ENCODE measurements around the gene CMYA5.

CMYA5 gene

GRCh38 chr5:79685627-79686026 is 4.0 kb upstream of the CMYA5 start:
- H3K27me3 ChIP-seq (ENCODE audit: low read depth, low read length), result no peaks in the 10 kb centered on the region
- peaks cover 21 to 35% of the 10 kb centered on the region in 2 donors for H3K36me3 ChIP-seq (ENCODE audit: control insufficient read depth in 1 of 2, insufficient read depth in 2 of 2, low read length in 2 of 2)
- H3K4me1 ChIP-seq (ENCODE audit: control insufficient read depth in 1 of 2, insufficient read depth in 2 of 2, low read length in 2 of 2), result no peaks in the 10 kb centered on the region
- H3K27ac ChIP-seq (ENCODE audit: low read length), result no peak overlapping the region
- no peak overlapping the region for H3K4me3 ChIP-seq (ENCODE audit: low read depth in 1 of 2, low read length in 2 of 2)
- no peaks in the 10 kb centered on the region for H3K9me3 ChIP-seq (ENCODE audit: control insufficient read depth in 1 of 2, low read length in 2 of 2)

- H3K4me1 ChIP-seq (ENCODE audit: control insufficient read depth in 1 of 2, insufficient read depth in 2 of 2, low read length in 2 of 2), result no peaks in the 10 kb centered on the region
- H3K36me3 ChIP-seq (ENCODE audit: control insufficient read depth in 1 of 2, insufficient read depth in 2 of 2, low read length in 2 of 2), result peaks cover 17 to 27% of the 10 kb centered on the region in 2 donors
These were observed 2.8 kb upstream of the CMYA5 start for GRCh38 chr5:79686799-79687198.

GRCh38 chr5:79687889-79688288 is 1.7 kb upstream of the CMYA5 start:
- no peak overlapping the region for H3K4me3 ChIP-seq (ENCODE audit: low read depth in 1 of 2, low read length in 2 of 2)
- no peaks in the 10 kb centered on the region for H3K27me3 ChIP-seq (ENCODE audit: low read depth, low read length)
- H3K36me3 ChIP-seq (ENCODE audit: control insufficient read depth in 1 of 2, insufficient read depth in 2 of 2, low read length in 2 of 2), result peaks cover 8 to 16% of the 10 kb centered on the region in 2 donors
- no peaks in the 10 kb centered on the region for H3K4me1 ChIP-seq (ENCODE audit: control insufficient read depth in 1 of 2, insufficient read depth in 2 of 2, low read length in 2 of 2)
- no peak overlapping the region for H3K27ac ChIP-seq (ENCODE audit: low read length)
- H3K9me3 ChIP-seq (ENCODE audit: control insufficient read depth in 1 of 2, low read length in 2 of 2), result no peaks in the 10 kb centered on the region

More at GRCh38 chr5:79686799-79687198, 2.8 kb upstream of the CMYA5 start:
- Histone ChIP-seq H3K4me3 (ENCODE audit: low read depth in 1 of 2, low read length in 2 of 2) (no peak overlapping the region), H3K27me3 (ENCODE audit: low read depth, low read length) (no peaks in the 10 kb centered on the region), H3K9me3 (ENCODE audit: control insufficient read depth in 1 of 2, low read length in 2 of 2) (no peaks in the 10 kb centered on the region), H3K27ac (ENCODE audit: low read length) (no peak overlapping the region)

- no peaks in the 10 kb centered on the region for H3K27me3 ChIP-seq (ENCODE audit: low read depth, low read length)
- H3K27ac ChIP-seq (ENCODE audit: low read length), result no peak overlapping the region
- H3K36me3 ChIP-seq (ENCODE audit: control insufficient read depth in 1 of 2, insufficient read depth in 2 of 2, low read length in 2 of 2), result no peaks in the 10 kb centered on the region
- no peaks in the 10 kb centered on the region for H3K9me3 ChIP-seq (ENCODE audit: control insufficient read depth in 1 of 2, low read length in 2 of 2)
- H3K4me1 ChIP-seq (ENCODE audit: control insufficient read depth in 1 of 2, insufficient read depth in 2 of 2, low read length in 2 of 2), result peaks cover 0 to 4% of the 10 kb centered on the region in 2 donors
- H3K4me3 ChIP-seq (ENCODE audit: low read depth in 1 of 2, low read length in 2 of 2), result peak overlapping the region; percentile 56 to 74
These were observed 1.4 kb downstream of the CMYA5 start for GRCh38 chr5:79691007-79691406.

GRCh38 chr5:79692596-79692995 is 3.0 kb downstream of the CMYA5 start:
- H3K4me3 ChIP-seq (ENCODE audit: low read depth in 1 of 2, low read length in 2 of 2), result no peak overlapping the region
- peaks cover 0 to 4% of the 10 kb centered on the region in 2 donors for H3K4me1 ChIP-seq (ENCODE audit: control insufficient read depth in 1 of 2, insufficient read depth in 2 of 2, low read length in 2 of 2)
- no peaks in the 10 kb centered on the region for H3K27me3 ChIP-seq (ENCODE audit: low read depth, low read length)
- no peaks in the 10 kb centered on the region for H3K36me3 ChIP-seq (ENCODE audit: control insufficient read depth in 1 of 2, insufficient read depth in 2 of 2, low read length in 2 of 2)
- no peak overlapping the region for H3K27ac ChIP-seq (ENCODE audit: low read length)
- no peaks in the 10 kb centered on the region for H3K9me3 ChIP-seq (ENCODE audit: control insufficient read depth in 1 of 2, low read length in 2 of 2)

- Histone ChIP-seq H3K9me3 (ENCODE audit: control insufficient read depth in 1 of 2, low read length in 2 of 2) (no peaks in the 10 kb centered on the region), H3K27me3 (ENCODE audit: low read depth, low read length) (no peaks in the 10 kb centered on the region), H3K27ac (ENCODE audit: low read length) (no peak overlapping the region), H3K4me1 (ENCODE audit: control insufficient read depth in 1 of 2, insufficient read depth in 2 of 2, low read length in 2 of 2) (peaks cover 0 to 4% of the 10 kb centered on the region in 2 donors), H3K36me3 (ENCODE audit: control insufficient read depth in 1 of 2, insufficient read depth in 2 of 2, low read length in 2 of 2) (no peaks in the 10 kb centered on the region), H3K4me3 (ENCODE audit: low read depth in 1 of 2, low read length in 2 of 2) (no peak overlapping the region)
These were observed 4.5 kb downstream of the CMYA5 start for GRCh38 chr5:79694183-79694582.

GRCh38 chr5:79694652-79695051 is 5.0 kb downstream of the CMYA5 start:
- no peaks in the 10 kb centered on the region for H3K27me3 ChIP-seq (ENCODE audit: low read depth, low read length)
- no peaks in the 10 kb centered on the region for H3K9me3 ChIP-seq (ENCODE audit: control insufficient read depth in 1 of 2, low read length in 2 of 2)
- peaks cover 0 to 4% of the 10 kb centered on the region in 2 donors for H3K4me1 ChIP-seq (ENCODE audit: control insufficient read depth in 1 of 2, insufficient read depth in 2 of 2, low read length in 2 of 2)
- no peak overlapping the region for H3K27ac ChIP-seq (ENCODE audit: low read length)
- no peak overlapping the region for H3K4me3 ChIP-seq (ENCODE audit: low read depth in 1 of 2, low read length in 2 of 2)
- H3K36me3 ChIP-seq (ENCODE audit: control insufficient read depth in 1 of 2, insufficient read depth in 2 of 2, low read length in 2 of 2), result no peaks in the 10 kb centered on the region

GRCh38 chr5:79695526-79695925 is 5.9 kb downstream of the CMYA5 start:
- no peak overlapping the region for H3K4me3 ChIP-seq (ENCODE audit: low read depth in 1 of 2, low read length in 2 of 2)
- H3K27ac ChIP-seq (ENCODE audit: low read length), result no peak overlapping the region
- H3K36me3 ChIP-seq (ENCODE audit: control insufficient read depth in 1 of 2, insufficient read depth in 2 of 2, low read length in 2 of 2), result no peaks in the 10 kb centered on the region
- no peaks in the 10 kb centered on the region for H3K9me3 ChIP-seq (ENCODE audit: control insufficient read depth in 1 of 2, low read length in 2 of 2)
- peaks cover 0 to 4% of the 10 kb centered on the region in 2 donors for H3K4me1 ChIP-seq (ENCODE audit: control insufficient read depth in 1 of 2, insufficient read depth in 2 of 2, low read length in 2 of 2)
- H3K27me3 ChIP-seq (ENCODE audit: low read depth, low read length), result no peaks in the 10 kb centered on the region

GRCh38 chr5:79697222-79698170 is 7.9 kb downstream of the CMYA5 start:
- Histone ChIP-seq H3K4me3 (ENCODE audit: low read depth in 1 of 2, low read length in 2 of 2) (no peak overlapping the region), H3K4me1 (ENCODE audit: control insufficient read depth in 1 of 2, insufficient read depth in 2 of 2, low read length in 2 of 2) (peaks cover 0 to 4% of the 10 kb centered on the region in 2 donors), H3K27ac (ENCODE audit: low read length) (no peak overlapping the region)

GRCh38 chr5:79699763-79700400 is 10.2 kb downstream of the CMYA5 start:
- no peak overlapping the region for H3K27ac ChIP-seq (ENCODE audit: low read length)
- no peak overlapping the region for H3K4me3 ChIP-seq (ENCODE audit: low read depth in 1 of 2, low read length in 2 of 2)
- H3K36me3 ChIP-seq (ENCODE audit: control insufficient read depth in 1 of 2, insufficient read depth in 2 of 2, low read length in 2 of 2), result no peaks in the 10 kb centered on the region
- H3K4me1 ChIP-seq (ENCODE audit: control insufficient read depth in 1 of 2, insufficient read depth in 2 of 2, low read length in 2 of 2), result peaks cover 0 to under 1% of the 10 kb centered on the region in 2 donors
- H3K27me3 ChIP-seq (ENCODE audit: low read depth, low read length), result no peaks in the 10 kb centered on the region
- H3K9me3 ChIP-seq (ENCODE audit: control insufficient read depth in 1 of 2, low read length in 2 of 2), result no peaks in the 10 kb centered on the region

More at GRCh38 chr5:79697222-79698170, 7.9 kb downstream of the CMYA5 start:
- no peaks in the 10 kb centered on the region for H3K36me3 ChIP-seq (ENCODE audit: control insufficient read depth in 1 of 2, insufficient read depth in 2 of 2, low read length in 2 of 2)
- H3K9me3 ChIP-seq (ENCODE audit: control insufficient read depth in 1 of 2, low read length in 2 of 2), result no peaks in the 10 kb centered on the region
- H3K27me3 ChIP-seq (ENCODE audit: low read depth, low read length), result no peaks in the 10 kb centered on the region

GRCh38 chr5:79702606-79703380 is 13.2 kb downstream of the CMYA5 start:
- no peaks in the 10 kb centered on the region for H3K9me3 ChIP-seq (ENCODE audit: control insufficient read depth in 1 of 2, low read length in 2 of 2)
- no peak overlapping the region for H3K27ac ChIP-seq (ENCODE audit: low read length)

More at GRCh38 chr5:79702606-79703380, 13.2 kb downstream of the CMYA5 start:
- Histone ChIP-seq H3K4me1 (ENCODE audit: control insufficient read depth in 1 of 2, insufficient read depth in 2 of 2, low read length in 2 of 2) (no peaks in the 10 kb centered on the region), H3K4me3 (ENCODE audit: low read depth in 1 of 2, low read length in 2 of 2) (no peak overlapping the region), H3K36me3 (ENCODE audit: control insufficient read depth in 1 of 2, insufficient read depth in 2 of 2, low read length in 2 of 2) (no peaks in the 10 kb centered on the region), H3K27me3 (ENCODE audit: low read depth, low read length) (no peaks in the 10 kb centered on the region)
